Ascending aorta (tissue), 2 donors: ENCODE measurements around the gene PLXNA4. TPM values are rescaled to one million over a fixed set of nuclear protein-coding genes. Genes with fewer than 3 reads are reported as not detected.

Experiments used
- DNase-seq, 2 donors: peaks; one replicate each; pipeline ENCODE4 v3.0.0-alpha.2; 2019; ENCODE audit warnings: low spot score in 2 of 2
- H3K27ac ChIP-seq, 2 donors: fragments of 200-600 bp; sonication (generic); one replicate each; pipeline ENCODE4 v1.5.1; 2016 to 2017; ENCODE audit warnings: mild to moderate bottlenecking in 1 of 2
- H3K27me3 ChIP-seq: fragments of 200-600 bp; sonication (generic); one replicate; pipeline ENCODE4 v1.5.1; 2017
- H3K36me3 ChIP-seq, 2 donors: fragments of 200-600 bp; sonication (generic); one replicate each; pipeline ENCODE4 v1.5.1; 2016
- H3K4me1 ChIP-seq, 2 donors: fragments of 200-600 bp; sonication (generic); one replicate each; pipeline ENCODE4 v1.5.1; 2016 to 2017; ENCODE audit warnings: mild to moderate bottlenecking in 1 of 2
- H3K4me3 ChIP-seq, 2 donors: fragments of 200-600 bp; sonication (generic); one replicate each; pipeline ENCODE4 v1.5.1; 2016 to 2017; ENCODE audit warnings: mild to moderate bottlenecking in 1 of 2
- H3K9me3 ChIP-seq, 2 donors: fragments of 200-600 bp; sonication (generic); one replicate each; pipeline ENCODE4 v1.5.1; 2016
- CTCF ChIP-seq, 3 experiments: fragments of 200-600 bp in 2 of 3; fragments of 450-650 bp in 1 of 3; sonication (generic) in 2 of 3; IDR thresholded peaks; one replicate each; pipeline ENCODE4 v1.5.1; 2016 to 2019; ENCODE audit warnings: antibody characterized with exemption in 3 of 3, mild to moderate bottlenecking in 1 of 3, moderate library complexity in 1 of 3
- intact Hi-C: fragments of 100-400 bp; cut with DNase I; formaldehyde crosslinking; loops from one replicate; pipeline ENCODE4 v1.15.1; 2023
- total RNA-seq: library from RNA; depleted of rRNA; stranded (reverse); fragments of >200 nt; gene quantifications from one replicate; pipeline ENCODE4 v1.1.0, GENCODE V29; 2016

PLXNA4 gene
- total RNA-seq, 1 donor from 2014 or later, result 27.1 TPM

- intact Hi-C loops, result no loop called here
- no peaks in the 10 kb centered on the region for H3K4me1 ChIP-seq
- H3K27ac ChIP-seq, result no peak overlapping the region
- no peaks in the 10 kb centered on the region for H3K36me3 ChIP-seq
- H3K27me3 ChIP-seq, result no peaks in the 10 kb centered on the region
- H3K4me3 ChIP-seq, result no peak overlapping the region
- no peaks in the 10 kb centered on the region for H3K9me3 ChIP-seq
- no peak for TF ChIP-seq CTCF (IDR thresholded peaks at IDR 0.05)
- no peak for DNase-seq
These were observed 42.1 kb upstream of the PLXNA4 start for GRCh38 chr7:132618271-132618955.

GRCh38 chr7:132614428-132615318 lies 38.4 kb upstream of the PLXNA4 start:
- no peak for TF ChIP-seq CTCF (IDR thresholded peaks at IDR 0.05)
- H3K4me3 ChIP-seq, result peak overlapping the region; percentile 40 to 42
- intact Hi-C loops, result no loop called here

GRCh38 chr7:132613737-132614136 lies 37.5 kb upstream of the PLXNA4 start:
- Histone ChIP-seq H3K36me3 (no peaks in the 10 kb centered on the region), H3K4me1 (no peaks in the 10 kb centered on the region), H3K4me3 (no peak overlapping the region), H3K27ac (no peak overlapping the region), H3K9me3 (no peaks in the 10 kb centered on the region), H3K27me3 (no peaks in the 10 kb centered on the region)
- intact Hi-C loops, result no loop called here
- no peak for DNase-seq
- TF ChIP-seq CTCF (IDR thresholded peaks at IDR 0.05), result no peak

More at GRCh38 chr7:132614428-132615318, 38.4 kb upstream of the PLXNA4 start:
- H3K9me3 ChIP-seq, result no peaks in the 10 kb centered on the region
- no peaks in the 10 kb centered on the region for H3K27me3 ChIP-seq
- no peaks in the 10 kb centered on the region for H3K4me1 ChIP-seq
- peak in 1 of 2 donors; percentile 64 for DNase-seq
- H3K27ac ChIP-seq, result no peak overlapping the region
- no peaks in the 10 kb centered on the region for H3K36me3 ChIP-seq

- DNase-seq, result no peak
- H3K36me3 ChIP-seq, result no peaks in the 10 kb centered on the region
- TF ChIP-seq CTCF (IDR thresholded peaks at IDR 0.05), result no peak
- intact Hi-C loops, result no loop called here
- no peaks in the 10 kb centered on the region for H3K27me3 ChIP-seq
- no peak overlapping the region for H3K4me3 ChIP-seq
- H3K9me3 ChIP-seq, result no peaks in the 10 kb centered on the region
- no peak overlapping the region for H3K27ac ChIP-seq
- H3K4me1 ChIP-seq, result no peaks in the 10 kb centered on the region
These were observed 34.7 kb upstream of the PLXNA4 start for GRCh38 chr7:132610995-132611394.

GRCh38 chr7:132609906-132610520 lies 33.7 kb upstream of the PLXNA4 start:
- Histone ChIP-seq H3K27me3 (no peaks in the 10 kb centered on the region), H3K27ac (no peak overlapping the region), H3K36me3 (no peaks in the 10 kb centered on the region), H3K4me1 (no peaks in the 10 kb centered on the region), H3K9me3 (no peaks in the 10 kb centered on the region), H3K4me3 (no peak overlapping the region)
- intact Hi-C loops, result no loop called here
- TF ChIP-seq CTCF (IDR thresholded peaks at IDR 0.05), result no peak
- DNase-seq, result no peak
